H1 (cell line): ENCODE data around the gene PIF1.

Experiments used
- JUN ChIP-seq: IDR thresholded peaks from 2 replicates; pipeline ENCODE4 v1.6.1; 2011; ENCODE audit warnings: low read depth, mild to moderate bottlenecking, improper control_type of control experiment, low read length
- POLR2A ChIP-seq, 2 experiments: IDR thresholded peaks; 1 replicate in 1 of 2; 2 replicates in 1 of 2; pipeline ENCODE4 v1.6.1; 2011; ENCODE audit warnings: low read depth in 2 of 2, low read length in 2 of 2, mild to moderate bottlenecking in 2 of 2; ENCODE audit errors: control extremely low read depth in 1 of 2
- TF ChIP-seq, protein P1 (sequence below): IDR thresholded peaks from 2 replicates; pipeline ENCODE4 v1.6.1; 2012; ENCODE audit warnings: inconsistent platforms
- TF ChIP-seq, protein P2 (sequence below), 3 experiments: IDR thresholded peaks; 1 replicate in 2 of 3; 2 replicates in 1 of 3; pipeline versions ENCODE4 v1.5.1 to v1.6.1; 2011; ENCODE audit warnings: low read length in 3 of 3, mild to moderate bottlenecking in 3 of 3, inconsistent platforms in 2 of 3, low read depth in 1 of 3, moderate library complexity in 1 of 3; ENCODE audit not compliant: insufficient read depth in 1 of 3; ENCODE audit errors: control extremely low read depth in 1 of 3

DNA sequence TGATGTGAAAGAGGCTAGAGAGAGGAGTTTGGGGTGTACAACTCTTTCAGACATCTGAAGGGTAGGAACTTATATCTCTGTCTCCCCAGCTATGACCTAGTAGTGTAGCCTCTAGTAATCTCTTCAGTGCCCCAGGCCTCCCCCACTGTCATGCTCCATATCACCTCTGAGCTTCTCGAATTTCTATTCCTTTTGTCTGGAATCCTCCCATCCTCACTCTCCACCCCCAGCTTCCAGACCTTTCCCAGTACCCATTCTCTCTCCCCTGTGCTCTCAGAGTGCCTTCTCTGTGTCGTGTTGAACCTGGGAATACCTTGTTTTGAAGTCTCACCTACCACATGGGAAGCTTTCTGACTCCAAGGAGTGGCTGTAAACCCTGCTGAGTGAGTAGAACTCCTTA lies 46.4 kb downstream of the PIF1 start:
- TF ChIP-seq, protein P1, sequence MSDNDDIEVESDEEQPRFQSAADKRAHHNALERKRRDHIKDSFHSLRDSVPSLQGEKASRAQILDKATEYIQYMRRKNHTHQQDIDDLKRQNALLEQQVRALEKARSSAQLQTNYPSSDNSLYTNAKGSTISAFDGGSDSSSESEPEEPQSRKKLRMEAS = no peak
- TF ChIP-seq, protein P2, sequence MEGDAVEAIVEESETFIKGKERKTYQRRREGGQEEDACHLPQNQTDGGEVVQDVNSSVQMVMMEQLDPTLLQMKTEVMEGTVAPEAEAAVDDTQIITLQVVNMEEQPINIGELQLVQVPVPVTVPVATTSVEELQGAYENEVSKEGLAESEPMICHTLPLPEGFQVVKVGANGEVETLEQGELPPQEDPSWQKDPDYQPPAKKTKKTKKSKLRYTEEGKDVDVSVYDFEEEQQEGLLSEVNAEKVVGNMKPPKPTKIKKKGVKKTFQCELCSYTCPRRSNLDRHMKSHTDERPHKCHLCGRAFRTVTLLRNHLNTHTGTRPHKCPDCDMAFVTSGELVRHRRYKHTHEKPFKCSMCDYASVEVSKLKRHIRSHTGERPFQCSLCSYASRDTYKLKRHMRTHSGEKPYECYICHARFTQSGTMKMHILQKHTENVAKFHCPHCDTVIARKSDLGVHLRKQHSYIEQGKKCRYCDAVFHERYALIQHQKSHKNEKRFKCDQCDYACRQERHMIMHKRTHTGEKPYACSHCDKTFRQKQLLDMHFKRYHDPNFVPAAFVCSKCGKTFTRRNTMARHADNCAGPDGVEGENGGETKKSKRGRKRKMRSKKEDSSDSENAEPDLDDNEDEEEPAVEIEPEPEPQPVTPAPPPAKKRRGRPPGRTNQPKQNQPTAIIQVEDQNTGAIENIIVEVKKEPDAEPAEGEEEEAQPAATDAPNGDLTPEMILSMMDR (IDR thresholded peaks at IDR 0.05; ENCODE audit: control extremely low read depth in 1 of 3, insufficient read depth in 1 of 3, low read depth in 1 of 3, low read length in 3 of 3) = no peak
- TF ChIP-seq POLR2A (IDR thresholded peaks at IDR 0.05; ENCODE audit: control extremely low read depth in 1 of 2, low read depth in 2 of 2, low read length in 2 of 2) (no peak), JUN (no peak)
